Fibroblast of lung (primary cell): ENCODE data around the gene DPYSL4.

Experiments used
- EZH2 ChIP-seq: IDR thresholded peaks from 2 replicates; pipeline ENCODE4 v1.5.1; 2012; ENCODE audit warnings: low read length, control low read depth, mild to moderate bottlenecking; ENCODE audit errors: missing control alignments
- TF ChIP-seq, protein P1 (sequence below), 2 donors: IDR thresholded peaks in 1 of 2; conservative IDR thresholded peaks in 1 of 2; 1 replicate in 1 of 2; 2 replicates in 1 of 2; pipeline ENCODE4 v1.5.1; 2011 to 2012; ENCODE audit warnings: low read length in 2 of 2, control low read depth in 1 of 2, inconsistent platforms in 1 of 2, low read depth in 1 of 2, mild to moderate bottlenecking in 1 of 2

DNA sequence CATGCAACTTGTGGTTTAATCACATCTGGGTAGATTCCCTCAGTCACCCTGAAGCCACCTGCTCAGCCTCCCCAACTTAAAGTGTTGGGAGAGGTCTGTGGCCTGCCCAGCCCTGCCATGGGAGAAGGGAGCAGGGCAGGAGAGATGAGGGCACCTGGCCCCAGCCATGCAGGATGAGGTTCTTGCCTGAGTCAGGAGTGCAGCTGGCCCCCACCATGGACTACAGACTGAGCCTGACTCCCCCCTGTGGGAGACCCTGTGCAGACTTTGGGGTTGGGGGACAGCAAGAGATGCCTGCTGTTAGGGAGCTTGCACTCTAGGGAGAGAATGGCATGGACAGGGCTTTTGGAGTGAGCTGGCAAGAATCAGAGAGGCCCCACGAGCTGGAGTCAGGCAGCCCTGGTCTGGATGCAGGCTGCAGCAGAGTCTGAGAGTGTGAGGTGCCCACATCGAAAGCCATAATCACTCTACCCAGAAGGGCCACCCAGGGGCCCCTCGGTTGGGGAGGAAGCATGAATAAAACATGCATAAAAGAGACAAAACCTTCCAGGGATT is 34.7 kb upstream of the DPYSL4 start:
- TF ChIP-seq, protein P1, sequence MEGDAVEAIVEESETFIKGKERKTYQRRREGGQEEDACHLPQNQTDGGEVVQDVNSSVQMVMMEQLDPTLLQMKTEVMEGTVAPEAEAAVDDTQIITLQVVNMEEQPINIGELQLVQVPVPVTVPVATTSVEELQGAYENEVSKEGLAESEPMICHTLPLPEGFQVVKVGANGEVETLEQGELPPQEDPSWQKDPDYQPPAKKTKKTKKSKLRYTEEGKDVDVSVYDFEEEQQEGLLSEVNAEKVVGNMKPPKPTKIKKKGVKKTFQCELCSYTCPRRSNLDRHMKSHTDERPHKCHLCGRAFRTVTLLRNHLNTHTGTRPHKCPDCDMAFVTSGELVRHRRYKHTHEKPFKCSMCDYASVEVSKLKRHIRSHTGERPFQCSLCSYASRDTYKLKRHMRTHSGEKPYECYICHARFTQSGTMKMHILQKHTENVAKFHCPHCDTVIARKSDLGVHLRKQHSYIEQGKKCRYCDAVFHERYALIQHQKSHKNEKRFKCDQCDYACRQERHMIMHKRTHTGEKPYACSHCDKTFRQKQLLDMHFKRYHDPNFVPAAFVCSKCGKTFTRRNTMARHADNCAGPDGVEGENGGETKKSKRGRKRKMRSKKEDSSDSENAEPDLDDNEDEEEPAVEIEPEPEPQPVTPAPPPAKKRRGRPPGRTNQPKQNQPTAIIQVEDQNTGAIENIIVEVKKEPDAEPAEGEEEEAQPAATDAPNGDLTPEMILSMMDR (conservative IDR thresholded peaks at IDR 0.05 in 1 of 2, IDR thresholded peaks at IDR 0.05 in 1 of 2; ENCODE audit: low read depth in 1 of 2, low read length in 2 of 2), result no peak
- no peak for TF ChIP-seq EZH2
